GM21717 (cell line): Measurements from ENCODE around the gene RERE.

ENCODE experiments used
- ATAC-seq: cut with Tn5 transposase; IDR thresholded peaks from one replicate; pipeline ENCODE4 v1.9.1; 2021; ENCODE audit warnings: mild to moderate bottlenecking, moderate library complexity; ENCODE audit not compliant: unreplicated experiment

Gene RERE

GRCh38 chr1:8722366-8722765 is 95.1 kb downstream of the RERE start:
- no peak for ATAC-seq

DNA sequence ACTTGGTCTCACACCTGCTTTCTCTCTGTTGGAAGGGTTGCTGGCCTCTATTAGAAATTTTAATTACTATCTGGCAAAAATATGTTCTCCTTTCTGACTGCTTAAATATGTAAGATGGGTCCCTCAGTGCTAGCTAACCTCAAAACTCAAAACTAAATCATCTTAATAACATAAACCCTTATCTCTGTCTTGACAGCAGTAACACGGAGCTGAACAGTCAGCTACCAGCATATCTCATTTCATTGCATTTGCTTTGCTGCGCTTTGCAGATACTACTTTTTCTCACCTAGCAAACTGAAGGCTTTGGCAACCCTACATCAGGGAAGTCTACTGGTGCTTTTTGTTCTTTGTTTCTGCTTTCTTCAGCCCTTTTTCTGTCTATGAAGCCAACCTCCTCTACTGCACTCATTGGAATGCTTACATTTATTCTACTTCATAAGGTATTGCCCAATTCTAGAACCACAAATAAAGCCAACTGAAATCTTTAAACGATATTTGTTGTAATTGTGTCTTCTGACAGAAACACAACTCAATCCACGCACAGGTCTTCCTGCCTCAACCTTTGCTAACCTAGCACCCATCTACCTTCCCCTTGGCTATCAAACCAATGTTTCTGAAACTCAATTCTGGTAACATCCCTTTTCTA is 95.6 kb downstream of the RERE start:
- no peak for ATAC-seq

DNA sequence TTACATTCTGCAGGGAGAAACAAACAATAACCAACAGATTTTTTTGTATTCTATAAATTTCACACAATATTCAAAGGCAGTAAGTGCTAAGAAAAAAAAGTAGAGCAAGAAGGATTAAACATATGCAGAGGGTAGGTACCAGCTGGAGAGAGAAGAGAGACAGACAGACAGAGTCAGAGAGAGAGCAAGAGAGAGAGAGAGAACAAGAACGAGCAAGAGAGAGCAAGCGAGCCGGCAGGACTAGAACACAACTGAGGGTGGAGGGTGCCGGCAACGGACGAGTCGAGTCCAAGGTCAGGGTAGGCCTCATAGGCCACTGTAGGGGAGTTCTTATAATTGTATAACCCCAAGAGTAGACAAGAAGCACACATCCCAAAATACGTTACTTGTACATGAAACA is 97.1 kb downstream of the RERE start:
- ATAC-seq = no peak

- no peak for ATAC-seq
Observed at GRCh38 chr1:8718850-8719361, 98.5 kb downstream of the RERE start.

DNA sequence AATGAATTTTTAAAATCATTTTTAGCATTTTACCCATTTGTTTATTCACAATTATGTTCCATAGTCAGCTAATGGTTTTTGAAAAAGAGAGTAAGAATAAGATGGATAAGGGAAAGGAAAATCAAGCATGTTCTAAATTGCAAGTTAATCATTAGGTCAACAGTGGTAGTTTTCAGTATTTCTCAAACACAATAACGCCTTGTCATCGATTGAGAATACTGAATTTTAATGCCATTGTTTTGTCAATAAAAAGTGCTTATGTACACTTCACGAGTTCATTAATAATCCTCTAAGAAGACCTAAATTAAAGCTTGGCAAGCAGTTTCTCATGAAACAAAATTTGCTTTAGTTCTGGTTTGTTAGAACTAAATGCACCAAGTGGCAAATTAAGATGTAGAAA is 100.3 kb downstream of the RERE start:
- no peak for ATAC-seq

GRCh38 chr1:8716238-8716637 is 101.2 kb downstream of the RERE start:
- ATAC-seq = no peak

- ATAC-seq = no peak
Observed at GRCh38 chr1:8714173-8714572, 103.3 kb downstream of the RERE start.

GRCh38 chr1:8712413-8713231 is 104.8 kb downstream of the RERE start:
- no peak for ATAC-seq

DNA sequence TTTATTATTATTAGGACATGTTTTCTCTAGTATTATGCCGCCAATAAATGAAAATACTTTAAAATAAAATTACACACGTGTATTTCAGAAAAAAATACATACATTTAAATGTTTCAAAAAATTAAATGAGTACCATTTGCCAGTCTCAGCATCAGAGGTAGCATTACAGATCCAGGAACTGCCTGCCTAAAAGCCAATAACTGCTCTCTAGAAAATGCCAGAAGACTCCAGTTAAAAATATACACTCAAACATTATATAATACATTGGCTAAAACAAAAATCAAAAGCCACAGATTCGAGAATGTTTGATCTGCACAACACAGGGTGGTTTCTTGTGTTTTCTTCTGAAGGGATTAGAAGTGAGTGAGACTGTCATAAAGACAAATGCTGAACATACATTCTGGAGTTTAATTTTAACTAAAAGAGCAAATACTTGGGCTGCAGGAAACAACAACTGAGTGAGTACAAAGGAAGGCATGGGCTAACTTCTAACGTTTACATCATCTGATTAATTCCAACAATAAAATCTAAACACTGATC is 105.5 kb downstream of the RERE start:
- ATAC-seq = no peak

GRCh38 chr1:8711151-8711550 is 106.3 kb downstream of the RERE start:
- no peak for ATAC-seq

DNA sequence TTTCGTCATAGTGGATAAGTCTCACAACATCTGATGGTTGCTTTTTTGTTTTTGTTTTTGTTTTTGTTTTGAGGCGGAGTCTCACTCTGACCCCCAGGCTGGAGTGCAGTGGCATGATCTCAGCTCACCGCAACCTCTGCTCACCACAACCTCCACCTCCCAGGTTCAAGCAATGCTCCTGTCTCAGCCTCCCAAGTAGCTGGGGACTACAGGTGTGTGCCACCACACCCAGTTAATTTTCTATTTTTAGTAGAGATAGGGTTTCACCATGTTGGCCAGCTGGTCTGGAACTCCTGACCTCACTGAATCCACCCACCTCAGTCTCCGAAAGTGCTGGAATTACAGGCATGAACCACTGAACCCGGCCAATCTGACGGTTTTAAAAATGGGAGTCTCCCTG is 109.2 kb downstream of the RERE start:
- ATAC-seq = no peak

- no peak for ATAC-seq
Observed at GRCh38 chr1:8706995-8707396, 110.4 kb downstream of the RERE start.

DNA sequence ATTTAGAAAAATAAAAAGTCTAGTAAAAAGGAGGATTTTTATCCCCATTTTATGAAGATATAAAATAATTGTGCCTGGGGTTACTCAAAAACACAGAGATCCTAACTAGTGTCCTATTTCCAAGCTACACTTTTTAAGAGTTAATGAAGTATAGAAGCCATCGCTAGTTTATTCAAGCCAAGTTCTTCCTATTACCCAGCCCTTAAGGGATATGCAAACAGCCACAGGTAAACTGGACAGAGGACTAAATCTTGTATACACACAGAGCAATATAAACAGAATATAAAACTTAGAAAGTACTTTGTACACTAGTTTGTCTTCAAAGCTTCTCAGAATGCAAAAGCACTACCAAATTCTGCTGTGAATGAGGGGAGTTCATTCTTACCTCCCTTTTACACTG is 111.1 kb downstream of the RERE start:
- ATAC-seq = no peak

DNA sequence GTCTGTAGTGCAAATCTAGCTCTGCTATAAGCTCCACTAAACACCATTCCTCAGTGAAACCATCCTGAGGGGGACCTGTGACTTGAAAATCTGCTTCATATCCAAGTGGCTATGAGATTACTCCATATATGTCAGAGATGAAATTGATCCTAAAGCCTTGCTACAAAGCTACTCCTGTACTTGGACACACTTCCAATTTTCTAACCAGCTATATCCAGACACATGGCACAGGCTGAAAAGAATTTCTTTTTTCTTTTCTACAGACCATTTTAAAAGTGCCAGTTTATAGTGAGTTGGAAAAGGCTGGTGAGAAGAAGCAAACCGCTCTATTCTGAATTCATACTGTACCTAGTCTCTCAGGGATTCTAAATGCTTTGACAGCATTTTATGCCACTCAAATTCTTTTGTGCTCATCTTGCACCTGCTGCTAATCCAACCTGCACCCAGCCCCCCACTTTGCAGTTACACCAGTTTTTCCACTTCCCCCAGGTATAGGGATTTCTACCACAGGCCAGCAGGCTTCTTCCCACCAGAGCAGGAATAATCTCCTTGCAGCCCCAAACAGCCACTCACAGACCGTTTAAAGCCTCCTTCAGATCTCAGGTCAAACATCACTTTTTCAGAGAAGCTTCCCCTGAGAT is 112.5 kb downstream of the RERE start:
- no peak for ATAC-seq

DNA sequence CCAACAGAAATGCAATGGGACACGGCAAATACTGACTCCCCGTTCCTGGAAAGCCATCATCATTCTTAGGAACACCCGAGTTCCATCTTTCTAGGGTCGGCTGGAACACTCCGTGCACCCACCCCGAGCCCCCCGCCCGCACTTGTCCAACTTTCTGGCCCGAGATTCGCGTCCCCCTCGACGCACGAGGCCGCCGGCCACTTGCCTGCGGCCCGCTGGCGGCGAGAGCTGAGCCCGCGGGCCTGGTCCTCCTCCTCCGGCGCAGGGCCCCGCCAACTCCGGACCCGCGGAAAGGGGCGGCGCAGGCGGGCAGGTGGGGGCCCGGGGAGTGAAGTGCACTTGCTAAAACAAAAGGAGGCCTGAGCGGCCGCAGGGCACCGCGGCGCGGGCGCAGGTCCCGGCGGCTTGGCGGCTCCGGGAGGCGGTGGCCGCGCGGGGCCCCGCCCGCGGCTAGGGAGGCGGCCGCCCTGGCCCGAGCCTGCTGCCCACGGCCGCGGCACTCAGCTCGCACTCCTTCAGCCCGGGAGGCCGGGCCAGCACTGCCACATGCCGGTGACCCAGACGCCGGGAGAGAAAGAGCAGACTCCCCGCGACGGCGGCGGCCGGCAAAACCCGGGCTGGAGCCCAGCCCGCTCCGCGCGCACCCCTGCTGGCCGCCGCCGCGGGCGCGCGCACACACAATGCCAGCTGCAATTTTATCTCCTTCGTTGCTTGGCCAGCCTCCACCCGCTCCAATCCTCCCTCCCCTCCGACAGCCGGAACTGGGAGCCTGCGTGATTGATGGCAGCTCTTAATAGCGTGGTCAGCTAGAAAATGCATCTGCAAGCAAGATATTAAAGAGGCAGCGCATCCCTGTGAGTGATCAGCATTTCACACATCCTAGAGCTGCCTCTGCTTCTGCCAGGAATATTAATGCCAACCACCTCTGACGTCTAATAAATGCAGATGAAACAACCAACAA is 114.3 kb downstream of the RERE start:
- ATAC-seq = peak; percentile 47

- ATAC-seq = no peak
Observed at GRCh38 chr1:8702472-8702849, 115.0 kb downstream of the RERE start.

DNA sequence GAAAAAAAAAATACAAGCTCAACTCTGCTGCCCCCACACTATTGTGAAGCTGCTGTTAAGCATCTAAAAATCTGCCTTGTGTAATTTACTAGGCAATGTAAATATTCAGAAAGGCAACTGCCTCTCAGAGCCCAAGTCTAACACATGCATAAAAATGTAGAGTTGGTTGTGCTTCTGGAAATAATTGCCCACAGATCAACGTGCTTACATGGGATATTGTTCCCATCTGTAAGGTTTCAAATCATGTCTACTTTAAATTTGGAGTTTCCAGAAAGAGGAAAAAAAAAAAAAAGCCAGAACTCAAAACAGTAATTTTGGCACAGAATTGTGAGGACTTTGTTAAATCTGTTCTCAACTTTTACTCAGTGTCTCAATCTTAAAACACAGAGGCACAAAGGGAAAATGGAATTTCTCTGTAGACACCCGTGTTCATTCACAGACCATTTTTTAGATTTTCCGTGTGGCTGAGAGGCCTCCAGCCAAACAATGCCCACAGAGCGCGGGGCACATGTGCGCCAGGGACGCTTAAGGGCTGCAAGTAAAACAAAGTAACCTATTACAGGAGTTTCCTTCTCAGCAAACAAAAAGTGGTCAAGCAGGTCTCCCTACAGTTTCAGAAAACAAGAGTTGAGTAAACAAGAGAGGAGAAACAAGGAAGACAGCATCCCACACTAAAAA is 115.5 kb downstream of the RERE start:
- ATAC-seq = no peak

GRCh38 chr1:8699679-8700078 is 117.8 kb downstream of the RERE start:
- no peak for ATAC-seq

DNA sequence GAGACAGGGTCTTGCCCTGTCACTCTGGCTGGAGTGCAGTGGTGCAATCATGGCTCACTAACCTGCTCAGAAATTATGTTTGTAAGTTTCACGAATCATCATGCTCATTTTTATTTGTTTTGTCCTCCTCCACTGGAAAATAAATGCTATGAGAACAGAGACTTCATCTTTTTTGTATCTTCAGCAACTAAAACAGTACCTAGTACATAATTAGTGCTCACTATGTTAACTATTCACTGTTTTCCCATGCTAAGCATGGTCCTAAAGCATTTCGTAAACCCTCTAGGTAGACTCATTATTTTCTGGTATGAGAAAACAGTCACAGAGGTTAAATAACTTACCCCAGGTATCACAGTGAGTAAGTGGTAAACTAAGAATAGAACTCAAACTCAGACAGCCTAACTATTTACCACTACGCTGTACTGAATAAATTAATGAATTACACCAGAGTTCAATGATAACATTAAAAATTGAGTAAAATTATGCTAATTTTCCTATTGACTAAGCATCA is 118.4 kb downstream of the RERE start:
- no peak for ATAC-seq
